Astrocyte (in vitro differentiated cells and primary cell): Measurements from ENCODE around the gene PNPLA3. TPM values are rescaled to one million over a fixed set of nuclear protein-coding genes. Genes with fewer than 3 reads are reported as not detected.

ENCODE experiments used
- DNase-seq: peaks from one replicate; pipeline ENCODE4 v3.0.0-alpha.2; 2010; ENCODE audit warnings: low read depth
- FAIRE-seq: peaks from 2 replicates; lab custom pipeline; 2011; peaks lifted over from hg19 to GRCh38; lab: Jason Lieb, UNC
- H2AFZ ChIP-seq: 2 replicates; pipeline ENCODE4 v1.6.0; 2012; ENCODE audit warnings: low read depth, low read length, inconsistent platforms
- H3K27ac ChIP-seq: 2 replicates; pipeline ENCODE4 v1.5.1; 2011; ENCODE audit warnings: low read depth, low read length, inconsistent platforms
- H3K27me3 ChIP-seq: 2 replicates; pipeline ENCODE4 v1.6.0; 2011; ENCODE audit warnings: low read length, inconsistent platforms; ENCODE audit not compliant: insufficient read depth
- H3K36me3 ChIP-seq: 2 replicates; pipeline ENCODE4 v1.5.1; 2011; ENCODE audit warnings: low read length, inconsistent platforms; ENCODE audit not compliant: insufficient read depth
- H3K4me1 ChIP-seq: 2 replicates; pipeline ENCODE4 v1.5.1; 2011; ENCODE audit warnings: low read length, inconsistent platforms; ENCODE audit not compliant: insufficient read depth
- H3K4me2 ChIP-seq: 2 replicates; pipeline ENCODE4 v1.6.0; 2012; ENCODE audit warnings: low read length, inconsistent platforms
- H3K4me3 ChIP-seq: 2 replicates; pipeline ENCODE4 v1.5.1; 2011; ENCODE audit warnings: low read depth, mild to moderate bottlenecking, low read length, inconsistent platforms; ENCODE audit not compliant: insufficient read depth
- H3K79me2 ChIP-seq: 2 replicates; pipeline ENCODE4 v1.6.0; 2012; ENCODE audit warnings: mild to moderate bottlenecking, low read length, inconsistent platforms; ENCODE audit not compliant: insufficient read depth
- H3K9ac ChIP-seq: 2 replicates; pipeline ENCODE4 v1.6.0; 2012; ENCODE audit warnings: mild to moderate bottlenecking, low read length, inconsistent platforms
- H3K9me3 ChIP-seq: 2 replicates; pipeline ENCODE4 v1.5.1; 2012; ENCODE audit warnings: low read depth, mild to moderate bottlenecking, low read length, inconsistent platforms; ENCODE audit not compliant: insufficient read depth
- H4K20me1 ChIP-seq: 2 replicates; pipeline ENCODE4 v1.6.0; 2012; ENCODE audit warnings: low read length, inconsistent platforms; ENCODE audit not compliant: insufficient read depth
- H3K27ac Mint-ChIP-seq: one replicate; pipeline ENCODE4 v1.8.0; 2021; ENCODE audit warnings: mild to moderate bottlenecking, mixed read lengths; ENCODE audit not compliant: unreplicated experiment
- H3K27me3 Mint-ChIP-seq: one replicate; pipeline ENCODE4 v1.8.0; 2021; ENCODE audit warnings: low read depth, mixed read lengths; ENCODE audit not compliant: unreplicated experiment
- H3K36me3 Mint-ChIP-seq: one replicate; pipeline ENCODE4 v1.8.0; 2021; ENCODE audit warnings: low read depth, mixed read lengths; ENCODE audit not compliant: unreplicated experiment
- H3K4me1 Mint-ChIP-seq: one replicate; pipeline ENCODE4 v1.8.0; 2021; ENCODE audit warnings: low read depth, mixed read lengths; ENCODE audit not compliant: unreplicated experiment
- H3K4me3 Mint-ChIP-seq: one replicate; pipeline ENCODE4 v1.8.0; 2021; ENCODE audit warnings: mild to moderate bottlenecking, moderate library complexity, mixed read lengths; ENCODE audit not compliant: unreplicated experiment
- H3K9me3 Mint-ChIP-seq: one replicate; pipeline ENCODE4 v1.8.0; 2021; ENCODE audit warnings: mild to moderate bottlenecking, mixed read lengths; ENCODE audit not compliant: unreplicated experiment
- EZH2 ChIP-seq: IDR thresholded peaks from 2 replicates; pipeline ENCODE4 v1.6.1; 2012; ENCODE audit warnings: mild to moderate bottlenecking, low read length, inconsistent platforms; ENCODE audit not compliant: insufficient read depth
- total RNA-seq: library from RNA; stranded (reverse); gene quantifications from 2 replicates; pipeline ENCODE4 v1.2.1, GENCODE V29; 2021
- TF ChIP-seq, protein P1 (sequence below): IDR thresholded peaks from 2 replicates; pipeline ENCODE4 v1.5.1; 2011; ENCODE audit warnings: low read depth, mild to moderate bottlenecking, inconsistent platforms, low read length, moderate library complexity; ENCODE audit not compliant: insufficient read depth

The PNPLA3 gene
- total RNA-seq, 1 donor from 2014 or later = 10.8 TPM

- H3K27me3 ChIP-seq = peaks cover 13% of the 10 kb centered on the region
- no peaks in the 10 kb centered on the region for H3K9me3 ChIP-seq
- H3K36me3 Mint-ChIP-seq = no peaks in the 10 kb centered on the region
- FAIRE-seq (no peak), DNase-seq (no peak)
- H3K27ac ChIP-seq = no peak overlapping the region
- H3K79me2 ChIP-seq = no peaks in the 10 kb centered on the region
- no peaks in the 10 kb centered on the region for H3K36me3 ChIP-seq
- no peaks in the 10 kb centered on the region for H4K20me1 ChIP-seq
- H3K4me1 Mint-ChIP-seq = no peaks in the 10 kb centered on the region
- peaks cover 3% of the 10 kb centered on the region for H3K9me3 Mint-ChIP-seq
- H3K9ac ChIP-seq = no peak overlapping the region
- H3K4me3 ChIP-seq = no peak overlapping the region
- no peak overlapping the region for H3K27ac Mint-ChIP-seq
- TF ChIP-seq EZH2 = no peak
- TF ChIP-seq, protein P1, sequence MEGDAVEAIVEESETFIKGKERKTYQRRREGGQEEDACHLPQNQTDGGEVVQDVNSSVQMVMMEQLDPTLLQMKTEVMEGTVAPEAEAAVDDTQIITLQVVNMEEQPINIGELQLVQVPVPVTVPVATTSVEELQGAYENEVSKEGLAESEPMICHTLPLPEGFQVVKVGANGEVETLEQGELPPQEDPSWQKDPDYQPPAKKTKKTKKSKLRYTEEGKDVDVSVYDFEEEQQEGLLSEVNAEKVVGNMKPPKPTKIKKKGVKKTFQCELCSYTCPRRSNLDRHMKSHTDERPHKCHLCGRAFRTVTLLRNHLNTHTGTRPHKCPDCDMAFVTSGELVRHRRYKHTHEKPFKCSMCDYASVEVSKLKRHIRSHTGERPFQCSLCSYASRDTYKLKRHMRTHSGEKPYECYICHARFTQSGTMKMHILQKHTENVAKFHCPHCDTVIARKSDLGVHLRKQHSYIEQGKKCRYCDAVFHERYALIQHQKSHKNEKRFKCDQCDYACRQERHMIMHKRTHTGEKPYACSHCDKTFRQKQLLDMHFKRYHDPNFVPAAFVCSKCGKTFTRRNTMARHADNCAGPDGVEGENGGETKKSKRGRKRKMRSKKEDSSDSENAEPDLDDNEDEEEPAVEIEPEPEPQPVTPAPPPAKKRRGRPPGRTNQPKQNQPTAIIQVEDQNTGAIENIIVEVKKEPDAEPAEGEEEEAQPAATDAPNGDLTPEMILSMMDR = peak; percentile 61
- H3K4me1 ChIP-seq = no peaks in the 10 kb centered on the region
- H3K4me2 ChIP-seq = no peak overlapping the region
- peaks cover 38% of the 10 kb centered on the region for H3K27me3 Mint-ChIP-seq
- H2AFZ ChIP-seq = no peak overlapping the region
- no peak overlapping the region for H3K4me3 Mint-ChIP-seq
These were observed 38.8 kb upstream of the PNPLA3 start for GRCh38 chr22:43884600-43885318.

DNA sequence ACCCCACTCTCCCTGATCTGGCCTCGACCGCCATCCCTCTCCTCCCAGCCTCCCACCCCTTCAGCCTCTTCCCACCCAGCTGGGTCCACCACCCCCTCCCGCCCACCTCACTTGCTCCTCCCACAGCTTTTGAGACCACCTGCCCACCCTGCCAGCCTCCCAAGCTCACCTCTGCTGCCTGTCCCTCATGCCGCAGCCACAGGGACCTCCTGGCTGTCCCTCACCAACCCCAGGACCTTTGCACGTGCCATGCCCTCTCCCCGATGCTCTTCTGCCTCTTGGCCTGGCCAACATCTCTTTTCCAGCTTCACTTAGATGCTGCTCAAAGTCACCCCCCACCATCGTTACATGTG lies 38.3 kb upstream of the PNPLA3 start:
- no peak overlapping the region for H3K4me3 ChIP-seq
- FAIRE-seq (no peak), DNase-seq (no peak)
- Mint-ChIP-seq H3K27me3 (peaks cover 43% of the 10 kb centered on the region), H3K4me3 (no peak overlapping the region), H3K27ac (no peak overlapping the region), H3K9me3 (peaks cover 3% of the 10 kb centered on the region), H3K36me3 (no peaks in the 10 kb centered on the region), H3K4me1 (no peaks in the 10 kb centered on the region)
- H3K79me2 ChIP-seq = no peaks in the 10 kb centered on the region
- TF ChIP-seq, protein P1 = no peak
- TF ChIP-seq EZH2 = no peak
- peaks cover 13% of the 10 kb centered on the region for H3K27me3 ChIP-seq
- H3K4me1 ChIP-seq = no peaks in the 10 kb centered on the region
- no peak overlapping the region for H3K27ac ChIP-seq
- H3K9me3 ChIP-seq = no peaks in the 10 kb centered on the region
- no peaks in the 10 kb centered on the region for H3K36me3 ChIP-seq
- H2AFZ ChIP-seq = no peak overlapping the region
- H3K9ac ChIP-seq = no peak overlapping the region
- H4K20me1 ChIP-seq = no peaks in the 10 kb centered on the region
- H3K4me2 ChIP-seq = no peak overlapping the region

GRCh38 chr22:43885786-43886185 lies 37.8 kb upstream of the PNPLA3 start:
- H3K36me3 Mint-ChIP-seq = no peaks in the 10 kb centered on the region
- H3K27me3 Mint-ChIP-seq = peaks cover 43% of the 10 kb centered on the region
- no peaks in the 10 kb centered on the region for H3K9me3 ChIP-seq
- H3K27ac Mint-ChIP-seq = no peak overlapping the region
- H3K79me2 ChIP-seq = no peaks in the 10 kb centered on the region
- no peaks in the 10 kb centered on the region for H3K4me1 ChIP-seq
- no peaks in the 10 kb centered on the region for H4K20me1 ChIP-seq
- no peaks in the 10 kb centered on the region for H3K4me1 Mint-ChIP-seq
- TF ChIP-seq, protein P1 = no peak
- TF ChIP-seq EZH2 = no peak
- no peak overlapping the region for H3K4me3 ChIP-seq
- no peak overlapping the region for H3K4me3 Mint-ChIP-seq
- no peaks in the 10 kb centered on the region for H3K36me3 ChIP-seq
- peaks cover 17% of the 10 kb centered on the region for H3K27me3 ChIP-seq
- no peak overlapping the region for H3K4me2 ChIP-seq
- no peak for DNase-seq
- H3K9me3 Mint-ChIP-seq = peaks cover 3% of the 10 kb centered on the region
- no peak for FAIRE-seq
- no peak overlapping the region for H3K27ac ChIP-seq
- no peak overlapping the region for H3K9ac ChIP-seq
- H2AFZ ChIP-seq = no peak overlapping the region
